HepG2 (cell line): ENCODE measurements around the gene P3H3. TPM values are rescaled to one million over a fixed set of nuclear protein-coding genes. Genes with fewer than 3 reads are reported as not detected.
A peak's percentile ranks its signal among the peaks of the same experiment; 100 is the strongest.

Experiments used
- BORCS8-MEF2B ChIP-seq: sonication (generic); formaldehyde crosslinking; IDR thresholded peaks from 2 replicates; pipeline ENCODE4 v1.8.0; 2022; ENCODE audit warnings: mild to moderate bottlenecking, missing genetic modification reagents
- FOXP4 ChIP-seq: sonication (generic); formaldehyde crosslinking; IDR thresholded peaks from 2 replicates; pipeline ENCODE4 v1.4.0; 2020; ENCODE audit warnings: missing genetic modification reagents
- GLI4 ChIP-seq: sonication (generic); formaldehyde crosslinking; IDR thresholded peaks from 2 replicates; pipeline ENCODE4 v1.5.1; 2020; ENCODE audit warnings: missing genetic modification reagents, mild to moderate bottlenecking, moderate library complexity, borderline replicate concordance
- HMGXB3 ChIP-seq: sonication (generic); formaldehyde crosslinking; IDR thresholded peaks from 2 replicates; pipeline ENCODE4 v1.4.0; 2020; ENCODE audit warnings: missing genetic modification reagents, borderline replicate concordance
- PHF8 ChIP-seq: sonication (generic); formaldehyde crosslinking; IDR thresholded peaks from 2 replicates; pipeline ENCODE4 v1.5.0; 2020; ENCODE audit warnings: missing genetic modification reagents
- POLR2G ChIP-seq: fragments of 200-400 bp; formaldehyde crosslinking; IDR thresholded peaks from 2 replicates; pipeline ENCODE4 v1.6.1; 2018; ENCODE audit warnings: mild to moderate bottlenecking, low read depth, low read length, moderate library complexity
- RELA ChIP-seq: sonication (generic); formaldehyde crosslinking; IDR thresholded peaks from 2 replicates; pipeline ENCODE4 v1.4.0; 2020; ENCODE audit warnings: missing genetic modification reagents
- SMAD9 ChIP-seq: sonication (generic); formaldehyde crosslinking; IDR thresholded peaks from 2 replicates; pipeline ENCODE4 v1.5.1; 2020; ENCODE audit warnings: mild to moderate bottlenecking, missing genetic modification reagents
- SP140L ChIP-seq: sonication (generic); formaldehyde crosslinking; IDR thresholded peaks from 2 replicates; pipeline ENCODE4 v1.4.0; 2020; ENCODE audit warnings: missing genetic modification reagents, borderline replicate concordance
- ZBTB42 ChIP-seq: sonication (generic); formaldehyde crosslinking; IDR thresholded peaks from 2 replicates; pipeline ENCODE4 v1.5.0; 2020; ENCODE audit warnings: mild to moderate bottlenecking, missing genetic modification reagents
- ZMAT5 ChIP-seq: sonication (generic); formaldehyde crosslinking; IDR thresholded peaks from 2 replicates; pipeline ENCODE4 v1.5.0; 2020; ENCODE audit warnings: mild to moderate bottlenecking, low read depth, missing genetic modification reagents, borderline replicate concordance
- ZNF24 ChIP-seq: fragments of 450-650 bp; IDR thresholded peaks from 2 replicates; pipeline ENCODE4 v1.6.1; 2017; ENCODE audit warnings: antibody characterized with exemption, mild to moderate bottlenecking
- ZNF407 ChIP-seq: sonication (generic); formaldehyde crosslinking; IDR thresholded peaks from one replicate; pipeline ENCODE4 v1.5.1; 2020; ENCODE audit warnings: mild to moderate bottlenecking, missing genetic modification reagents; ENCODE audit errors: not compliant biosample characterization
- polyA plus RNA-seq, 8 experiments: library from polyadenylated mRNA; depleted of rRNA in 3 of 8; stranded (reverse) in 7 of 8; unstranded in 1 of 8; fragments of >200 nt; fragmentation: Illumina TruSeq in 4 of 8; extraction: Trizol in 4 of 8; gene quantifications; 2 replicates each; pipeline versions ENCODE4 v1.2.1 to v1.2.3, GENCODE V29; 2011 to 2016; ENCODE audit warnings: low read depth in 4 of 8, missing spikeins in 1 of 8, mixed read lengths in 1 of 8; ENCODE audit not compliant: insufficient read depth in 1 of 8
- total RNA-seq, 5 experiments: library from RNA; depleted of rRNA; stranded (reverse); fragments of >200 nt; fragmentation: Illumina TruSeq; extraction: Trizol; gene quantifications; 2 replicates each; pipeline ENCODE4 v1.2.3, GENCODE V29; 2016; ENCODE audit warnings: low read depth in 1 of 5

Gene P3H3
- total and polyA plus RNA-seq, 2 of the 13 experiments (the other 11 are each of a cell fraction or from before 2014, with no cell fraction given), result 20.1 to 20.5 TPM

GRCh38 chr12:6851921-6852650, 23.9 kb downstream of the P3H3 start, which contains the start of gene USP5 (continued):
- TF ChIP-seq FOXP4 (CRISPR knock-in tag) (no peak; the same call in 1 of the 2 replicates), ZBTB42 (CRISPR knock-in tag) (no peak), PHF8 (CRISPR knock-in tag) (peak; percentile 97), HMGXB3 (no peak; the same call in 1 of the 2 replicates), BORCS8-MEF2B (CRISPR knock-in tag) (0 out of 2 replicates have a peak, but pooled peaks have one; percentile 43), GLI4 (CRISPR knock-in tag) (no peak), ZMAT5 (no peak), ZNF24 (no peak), ZNF407 (CRISPR knock-in tag) (no peak), POLR2G (peak; percentile 29; the same call in 1 of the 2 replicates), SMAD9 (CRISPR knock-in tag) (no peak), RELA (no peak), SP140L (CRISPR knock-in tag) (no peak)
